ENCODE data around the gene CACNG3.

CACNG3 gene

DNA sequence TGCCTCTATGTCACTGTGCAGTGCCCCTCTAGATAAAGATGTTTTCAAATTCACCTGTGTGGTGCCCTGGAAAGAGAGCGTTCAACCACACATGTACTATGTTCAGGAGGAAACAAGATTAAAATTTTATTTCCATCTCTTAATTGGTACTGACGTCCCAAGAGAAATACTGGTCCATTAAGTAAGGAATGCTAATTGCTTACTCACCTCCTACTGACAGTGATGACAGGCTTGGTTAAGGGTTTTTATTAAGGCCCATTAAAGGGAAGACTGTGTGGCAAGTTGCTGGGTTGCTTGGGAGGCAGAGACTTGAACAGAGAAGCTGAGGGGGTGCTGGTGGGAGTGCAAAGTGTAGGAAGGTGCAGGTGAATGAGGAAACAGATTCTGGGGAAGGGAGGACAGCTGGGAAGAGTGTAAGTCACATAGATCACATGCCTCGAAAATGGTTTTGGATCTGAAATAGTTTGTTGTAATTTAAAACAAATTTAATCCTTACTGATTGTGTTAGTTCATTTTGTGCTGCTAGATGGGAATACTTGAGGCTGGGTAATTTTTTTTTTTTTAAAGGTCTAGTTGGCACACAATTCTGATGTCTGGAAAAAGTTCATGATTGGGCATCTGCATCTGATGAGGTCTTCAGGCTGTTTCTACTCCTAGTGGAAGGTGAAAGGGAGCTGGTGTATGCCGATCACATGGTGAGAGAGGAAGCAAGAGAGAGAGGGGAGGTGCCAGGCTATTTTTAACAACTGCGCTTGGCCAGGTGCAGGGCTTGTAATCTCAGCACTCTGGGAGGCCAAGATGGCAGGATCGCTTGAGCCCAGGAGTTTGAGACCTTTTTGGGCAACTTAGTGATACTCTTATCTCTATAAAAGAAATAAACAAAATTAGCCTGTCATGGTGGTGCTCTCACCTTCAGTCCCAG is 140.5 kb downstream of the CACNG3 start:
- no peak for DNase-seq (ENCODE audit: low spot score)

DNA sequence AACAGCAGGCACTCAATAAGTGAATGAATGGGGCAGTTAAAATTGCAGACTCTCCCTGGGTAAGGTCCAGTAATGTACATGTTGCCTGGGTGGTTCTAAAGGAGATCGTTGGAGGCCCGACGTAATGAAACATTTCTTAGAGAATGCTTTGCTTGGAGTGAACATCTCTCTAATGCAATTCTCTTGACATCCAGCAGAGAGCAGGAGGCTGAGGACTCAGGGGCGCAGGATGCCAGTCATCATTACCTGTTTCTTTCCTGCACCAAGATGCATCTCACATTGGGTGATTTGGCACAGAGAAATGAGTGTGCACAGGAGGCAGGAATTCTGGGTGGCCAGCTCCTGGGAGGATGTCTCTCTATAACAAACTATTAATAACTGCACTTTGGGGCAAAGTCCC is 152.9 kb downstream of the CACNG3 start:
- peak; percentile 15 for DNase-seq (ENCODE audit: low spot score)
